Measurements from ENCODE around the gene SVOPL. TPM values are rescaled to one million over a fixed set of nuclear protein-coding genes. Genes with fewer than 3 reads are reported as not detected.

SVOPL gene
- polyA plus RNA-seq, 1 of the 3 experiments (the other 2 are of a cell fraction), result not detected

DNA sequence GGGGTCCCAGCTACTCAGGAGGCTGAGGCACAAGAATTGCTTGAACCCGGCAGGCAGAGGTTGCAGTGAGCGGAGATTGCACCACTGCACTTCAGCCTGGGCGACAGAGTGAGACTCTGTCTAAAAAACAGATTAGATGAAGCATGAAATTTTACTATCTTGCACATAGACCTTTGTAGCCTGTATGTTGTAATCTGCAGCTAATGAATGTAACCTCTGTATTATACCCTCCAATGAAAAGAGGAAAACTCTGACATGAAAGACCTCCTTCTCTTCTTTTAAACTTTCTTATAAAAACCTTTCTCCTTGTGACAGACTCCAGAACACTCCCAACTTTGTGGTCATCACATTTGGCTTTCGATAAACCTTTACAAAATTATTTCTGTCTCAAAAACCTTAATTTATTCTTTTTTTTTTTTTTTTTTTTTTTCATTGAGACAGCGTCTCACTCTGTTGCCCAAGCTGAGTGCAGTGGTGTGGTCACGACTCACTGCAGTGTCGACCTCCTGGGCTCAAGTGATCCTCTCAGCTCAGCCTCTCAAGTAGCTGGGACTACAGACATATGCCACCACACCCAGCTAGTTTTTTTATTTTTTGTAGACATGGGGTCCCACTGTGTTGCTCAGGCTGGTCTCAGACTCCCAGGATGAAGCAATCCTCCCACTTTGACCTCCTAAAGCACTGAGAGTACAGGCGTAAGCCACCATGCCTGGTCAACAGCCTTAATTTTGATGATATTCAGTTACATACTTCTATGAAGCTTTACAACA is 97.4 kb downstream of the SVOPL start:
- no peaks in the 10 kb centered on the region for H3F3A ChIP-seq (replicated peaks; ENCODE audit: insufficient read depth)
- H3K79me2 ChIP-seq (ENCODE audit: insufficient read depth), result no peaks in the 10 kb centered on the region
- no peak for TF ChIP-seq ZBTB33 (IDR thresholded peaks at IDR 0.05; ENCODE audit: borderline replicate concordance, low read depth)
- no peak for TF ChIP-seq GATA2 (CRISPR knock-in tag; IDR thresholded peaks at IDR 0.05)
- no peak for TF ChIP-seq FOXM1 (IDR thresholded peaks at IDR 0.05; ENCODE audit: low read depth)
- no peak for TF ChIP-seq JUND (IDR thresholded peaks at IDR 0.05)
- TF ChIP-seq, protein P1, sequence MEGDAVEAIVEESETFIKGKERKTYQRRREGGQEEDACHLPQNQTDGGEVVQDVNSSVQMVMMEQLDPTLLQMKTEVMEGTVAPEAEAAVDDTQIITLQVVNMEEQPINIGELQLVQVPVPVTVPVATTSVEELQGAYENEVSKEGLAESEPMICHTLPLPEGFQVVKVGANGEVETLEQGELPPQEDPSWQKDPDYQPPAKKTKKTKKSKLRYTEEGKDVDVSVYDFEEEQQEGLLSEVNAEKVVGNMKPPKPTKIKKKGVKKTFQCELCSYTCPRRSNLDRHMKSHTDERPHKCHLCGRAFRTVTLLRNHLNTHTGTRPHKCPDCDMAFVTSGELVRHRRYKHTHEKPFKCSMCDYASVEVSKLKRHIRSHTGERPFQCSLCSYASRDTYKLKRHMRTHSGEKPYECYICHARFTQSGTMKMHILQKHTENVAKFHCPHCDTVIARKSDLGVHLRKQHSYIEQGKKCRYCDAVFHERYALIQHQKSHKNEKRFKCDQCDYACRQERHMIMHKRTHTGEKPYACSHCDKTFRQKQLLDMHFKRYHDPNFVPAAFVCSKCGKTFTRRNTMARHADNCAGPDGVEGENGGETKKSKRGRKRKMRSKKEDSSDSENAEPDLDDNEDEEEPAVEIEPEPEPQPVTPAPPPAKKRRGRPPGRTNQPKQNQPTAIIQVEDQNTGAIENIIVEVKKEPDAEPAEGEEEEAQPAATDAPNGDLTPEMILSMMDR (IDR thresholded peaks at IDR 0.05), result no peak
- TF ChIP-seq, protein P2, sequence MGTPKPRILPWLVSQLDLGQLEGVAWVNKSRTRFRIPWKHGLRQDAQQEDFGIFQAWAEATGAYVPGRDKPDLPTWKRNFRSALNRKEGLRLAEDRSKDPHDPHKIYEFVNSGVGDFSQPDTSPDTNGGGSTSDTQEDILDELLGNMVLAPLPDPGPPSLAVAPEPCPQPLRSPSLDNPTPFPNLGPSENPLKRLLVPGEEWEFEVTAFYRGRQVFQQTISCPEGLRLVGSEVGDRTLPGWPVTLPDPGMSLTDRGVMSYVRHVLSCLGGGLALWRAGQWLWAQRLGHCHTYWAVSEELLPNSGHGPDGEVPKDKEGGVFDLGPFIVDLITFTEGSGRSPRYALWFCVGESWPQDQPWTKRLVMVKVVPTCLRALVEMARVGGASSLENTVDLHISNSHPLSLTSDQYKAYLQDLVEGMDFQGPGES (IDR thresholded peaks at IDR 0.05; ENCODE audit: low read depth, low read length), result no peak
- no peak for TF ChIP-seq TEAD4 (IDR thresholded peaks at IDR 0.05; ENCODE audit: borderline replicate concordance, insufficient read depth)
- TF ChIP-seq NRF1 (IDR thresholded peaks at IDR 0.05; ENCODE audit: low read depth, low read length), result no peak
- no peak for TF ChIP-seq ELF1 (IDR thresholded peaks at IDR 0.05)
- TF ChIP-seq SIN3A (IDR thresholded peaks at IDR 0.05; ENCODE audit: borderline replicate concordance, low read depth, low read length), result no peak
- TF ChIP-seq CHD2 (IDR thresholded peaks at IDR 0.05; ENCODE audit: low read length, partially characterized antibody), result no peak
- TF ChIP-seq POLR2AphosphoS5 (IDR thresholded peaks at IDR 0.05; ENCODE audit: low read depth, low read length), result no peak
- no peak for TF ChIP-seq EP300 (IDR thresholded peaks at IDR 0.05; ENCODE audit: borderline replicate concordance in 1 of 2, low read depth in 1 of 2, low read length in 1 of 2)
- TF ChIP-seq RXRA (IDR thresholded peaks at IDR 0.05; ENCODE audit: borderline replicate concordance, low read depth), result no peak
- TF ChIP-seq NFIC (IDR thresholded peaks at IDR 0.05; ENCODE audit: borderline replicate concordance), result no peak
- TF ChIP-seq GABPA (IDR thresholded peaks at IDR 0.05; ENCODE audit: low read depth), result no peak
- TF ChIP-seq SMC3 (IDR thresholded peaks at IDR 0.05; ENCODE audit: low read depth, low read length), result no peak
- no peak for TF ChIP-seq FOXJ3 (CRISPR knock-in tag; IDR thresholded peaks at IDR 0.05)
- no peak for TF ChIP-seq REST (IDR thresholded peaks at IDR 0.05; ENCODE audit: low read depth, low read length)
- H3K27me3 ChIP-seq (ENCODE audit: insufficient read depth), result no peaks in the 10 kb centered on the region
- no peaks in the 10 kb centered on the region for H3K9me2 ChIP-seq
- no peaks in the 10 kb centered on the region for H3K36me3 ChIP-seq (replicated peaks in 1 of 2; ENCODE audit: control insufficient read depth in 1 of 2, insufficient read depth in 2 of 2, low read length in 1 of 2)
- H3K27ac ChIP-seq (ENCODE audit: low read depth in 2 of 2, low read length in 1 of 2), result no peak overlapping the region
- WGBS (ENCODE audit: low lambda C conversion rate), result 47% methylated on average over 8 of the region's 8 CpGs
- ChIA-PET POLR2A (interaction anchor here (0.6 kb wide), 1 partner anchor 22 kb away, joined by 3 read pairs; no protein-coding TSS in a partner anchor), CTCF (interaction anchor here (0.7 to 1.1 kb wide), 3 partner anchors 10 to 130 kb away, joined by 3 read pairs; no protein-coding TSS in a partner anchor)
- no peak overlapping the region for H2AFZ ChIP-seq (ENCODE audit: low read depth)
- H3K9ac ChIP-seq, result no peak overlapping the region
- no peak overlapping the region for H3K4me3 ChIP-seq (ENCODE audit: low read depth in 2 of 2, low read length in 1 of 2)
- H3K4me2 ChIP-seq, result no peak overlapping the region
- no peak for DNase-seq
- H3K9me3 ChIP-seq, result no peaks in the 10 kb centered on the region
- H4K20me1 ChIP-seq (ENCODE audit: insufficient read depth), result no peaks in the 10 kb centered on the region
- peaks cover 0 to 3% of the 10 kb centered on the region in 2 experiments; a peak in 1 of 4 replicates for H3K4me1 ChIP-seq (ENCODE audit: control insufficient read depth in 1 of 2, insufficient read depth in 2 of 2, low read depth in 1 of 2, low read length in 1 of 2)
